Measurements from ENCODE around the gene C1GALT1. TPM values are rescaled to one million over a fixed set of nuclear protein-coding genes. Genes with fewer than 3 reads are reported as not detected.

C1GALT1 gene
- polyA plus RNA-seq, 1 donor (not counting 4 experiments of a cell fraction or from before 2014, with no cell fraction given) = 44.3 TPM

DNA sequence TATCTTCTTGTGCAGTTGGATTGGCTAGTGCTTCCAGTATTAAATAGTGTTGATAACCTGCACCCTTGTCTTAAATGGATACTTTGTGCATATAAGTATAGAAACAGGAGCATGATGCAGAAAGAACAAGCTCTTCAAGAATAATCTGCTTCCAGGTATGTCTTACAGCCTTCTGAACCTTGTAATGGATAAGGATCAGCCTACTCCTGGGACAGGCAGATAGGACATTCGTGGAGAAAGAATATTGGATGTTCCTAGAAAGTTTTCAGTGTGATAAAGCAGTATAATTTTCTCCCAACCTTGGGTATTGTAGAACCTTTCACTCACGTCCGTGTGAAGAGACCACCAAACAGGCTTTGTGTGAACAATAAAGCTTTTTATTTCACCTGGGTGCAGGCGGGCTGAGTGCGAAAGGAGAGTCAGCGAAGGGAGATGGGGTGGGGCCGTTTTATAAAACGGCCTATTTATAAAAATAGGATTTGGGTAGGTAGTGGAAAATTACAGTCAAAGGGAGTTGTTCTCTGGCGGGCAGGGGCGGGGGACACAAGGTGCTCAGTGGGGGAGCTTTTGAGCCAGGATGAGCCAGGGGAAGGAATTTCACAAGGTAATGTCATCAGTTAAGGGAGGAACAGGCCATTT lies 27.2 kb downstream of the C1GALT1 start:
- no peak for FAIRE-seq
- H3K27me3 ChIP-seq (ENCODE audit: control insufficient read depth, extremely low read depth, insufficient read depth, low read length) = no peaks in the 10 kb centered on the region

DNA sequence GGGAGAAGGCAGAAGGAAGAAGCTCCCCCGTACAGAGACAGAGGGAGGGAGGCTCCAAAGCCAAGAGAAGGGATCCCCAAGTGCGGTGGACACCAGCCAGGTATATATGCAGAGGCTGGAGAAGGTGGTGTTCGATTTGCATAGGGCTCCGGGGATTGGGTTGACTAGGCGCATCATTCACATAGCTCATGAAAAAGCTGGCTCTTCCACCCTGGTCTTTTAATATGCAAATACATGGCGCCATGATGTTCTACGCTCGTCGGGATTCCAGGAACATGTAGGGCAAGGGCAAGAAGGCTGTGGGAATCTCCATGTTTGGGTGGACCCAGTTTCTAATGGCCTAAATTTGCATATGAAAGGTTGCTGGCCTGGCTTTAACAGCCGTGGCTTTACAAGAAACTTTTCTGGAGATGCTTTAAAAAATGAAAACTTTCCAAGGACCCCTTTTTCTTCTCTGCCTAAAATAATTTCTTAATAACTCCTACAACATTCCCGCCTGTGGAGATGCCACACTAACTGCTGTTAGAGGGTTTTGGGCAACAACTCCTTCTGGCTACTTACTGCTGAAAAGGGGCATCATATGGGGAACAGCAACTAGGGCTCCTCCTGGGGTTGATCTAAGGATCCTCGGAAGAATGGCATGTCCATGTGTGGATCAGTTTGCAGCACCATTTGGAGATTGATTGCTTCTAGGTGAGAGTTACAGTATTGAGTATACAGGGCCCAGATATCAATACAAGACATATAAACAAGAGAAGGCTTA lies 28.3 kb downstream of the C1GALT1 start:
- H3K36me3 ChIP-seq (ENCODE audit: control insufficient read depth in 2 of 2, extremely low read depth in 1 of 2, insufficient read depth in 2 of 2, low read length in 2 of 2) = peaks cover 0 to 4% of the 10 kb centered on the region in 2 experiments
- no peak for TF ChIP-seq EZH2 (IDR thresholded peaks at IDR 0.05; ENCODE audit: low read length)
- TF ChIP-seq, protein P1, sequence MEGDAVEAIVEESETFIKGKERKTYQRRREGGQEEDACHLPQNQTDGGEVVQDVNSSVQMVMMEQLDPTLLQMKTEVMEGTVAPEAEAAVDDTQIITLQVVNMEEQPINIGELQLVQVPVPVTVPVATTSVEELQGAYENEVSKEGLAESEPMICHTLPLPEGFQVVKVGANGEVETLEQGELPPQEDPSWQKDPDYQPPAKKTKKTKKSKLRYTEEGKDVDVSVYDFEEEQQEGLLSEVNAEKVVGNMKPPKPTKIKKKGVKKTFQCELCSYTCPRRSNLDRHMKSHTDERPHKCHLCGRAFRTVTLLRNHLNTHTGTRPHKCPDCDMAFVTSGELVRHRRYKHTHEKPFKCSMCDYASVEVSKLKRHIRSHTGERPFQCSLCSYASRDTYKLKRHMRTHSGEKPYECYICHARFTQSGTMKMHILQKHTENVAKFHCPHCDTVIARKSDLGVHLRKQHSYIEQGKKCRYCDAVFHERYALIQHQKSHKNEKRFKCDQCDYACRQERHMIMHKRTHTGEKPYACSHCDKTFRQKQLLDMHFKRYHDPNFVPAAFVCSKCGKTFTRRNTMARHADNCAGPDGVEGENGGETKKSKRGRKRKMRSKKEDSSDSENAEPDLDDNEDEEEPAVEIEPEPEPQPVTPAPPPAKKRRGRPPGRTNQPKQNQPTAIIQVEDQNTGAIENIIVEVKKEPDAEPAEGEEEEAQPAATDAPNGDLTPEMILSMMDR (optimal IDR thresholded peaks at IDR 0.05 in 1 of 3, IDR thresholded peaks at IDR 0.05 in 1 of 3, conservative IDR thresholded peaks at IDR 0.05 in 1 of 3; ENCODE audit: extremely low read depth in 1 of 3, insufficient read depth in 2 of 3, low read length in 3 of 3) = no peak
- H3K4me2 ChIP-seq (ENCODE audit: control insufficient read depth, extremely low read depth, insufficient read depth, low read depth, low read length) = no peak overlapping the region
- no peaks in the 10 kb centered on the region for H3K27me3 ChIP-seq (ENCODE audit: control insufficient read depth, extremely low read depth, insufficient read depth, low read length)
- FAIRE-seq (no peak), DNase-seq (ENCODE audit: low read depth, low spot score) (no peak)
- no peaks in the 10 kb centered on the region for H3K9me1 ChIP-seq (ENCODE audit: control insufficient read depth, extremely low read depth, insufficient read depth, low read length)
- no peak overlapping the region for H3K27ac ChIP-seq (ENCODE audit: control insufficient read depth, insufficient read depth, low read length)
- H3K9me3 ChIP-seq (ENCODE audit: control insufficient read depth, low read depth, low read length) = no peaks in the 10 kb centered on the region
- H4K20me1 ChIP-seq (ENCODE audit: control insufficient read depth, extremely low read depth, insufficient read depth, low read length) = no peaks in the 10 kb centered on the region
- peaks cover 57% of the 10 kb centered on the region for H3K79me2 ChIP-seq (ENCODE audit: control insufficient read depth, insufficient read depth, low read length)
- H3K4me3 ChIP-seq (ENCODE audit: control insufficient read depth in 2 of 3, extremely low read depth in 1 of 3, insufficient read depth in 2 of 3, low read depth in 1 of 3, low read length in 3 of 3) = no peak overlapping the region
- no peak overlapping the region for H3K9ac ChIP-seq (ENCODE audit: control insufficient read depth, extremely low read depth, insufficient read depth, low read length)
- H2AFZ ChIP-seq (ENCODE audit: control insufficient read depth, low read length) = no peak overlapping the region
- dilution Hi-C loops (cut with MboI; ENCODE audit: extremely low pct_ligation_motif_present, low sequenced_read_pairs) = no loop called here
- peaks cover 20% of the 10 kb centered on the region for H3K4me1 ChIP-seq (ENCODE audit: control insufficient read depth, extremely low read depth, insufficient read depth, low read length)

More for the DNA sequence above, 27.2 kb downstream of the C1GALT1 start:
- no peak for TF ChIP-seq EZH2 (IDR thresholded peaks at IDR 0.05; ENCODE audit: low read length)
- TF ChIP-seq, protein P1 (optimal IDR thresholded peaks at IDR 0.05 in 1 of 3, IDR thresholded peaks at IDR 0.05 in 1 of 3, conservative IDR thresholded peaks at IDR 0.05 in 1 of 3; ENCODE audit: extremely low read depth in 1 of 3, insufficient read depth in 2 of 3, low read length in 3 of 3) = no peak
- Histone ChIP-seq H3K4me2 (ENCODE audit: control insufficient read depth, extremely low read depth, insufficient read depth, low read depth, low read length) (no peak overlapping the region), H3K27ac (ENCODE audit: control insufficient read depth, insufficient read depth, low read length) (no peak overlapping the region), H3K9me1 (ENCODE audit: control insufficient read depth, extremely low read depth, insufficient read depth, low read length) (no peaks in the 10 kb centered on the region), H4K20me1 (ENCODE audit: control insufficient read depth, extremely low read depth, insufficient read depth, low read length) (no peaks in the 10 kb centered on the region), H3K4me3 (ENCODE audit: control insufficient read depth in 2 of 3, extremely low read depth in 1 of 3, insufficient read depth in 2 of 3, low read depth in 1 of 3, low read length in 3 of 3) (no peak overlapping the region), H3K4me1 (ENCODE audit: control insufficient read depth, extremely low read depth, insufficient read depth, low read length) (peaks cover 20% of the 10 kb centered on the region), H3K9ac (ENCODE audit: control insufficient read depth, extremely low read depth, insufficient read depth, low read length) (no peak overlapping the region), H2AFZ (ENCODE audit: control insufficient read depth, low read length) (no peak overlapping the region), H3K79me2 (ENCODE audit: control insufficient read depth, insufficient read depth, low read length) (peaks cover 68% of the 10 kb centered on the region), H3K36me3 (ENCODE audit: control insufficient read depth in 2 of 2, extremely low read depth in 1 of 2, insufficient read depth in 2 of 2, low read length in 2 of 2) (peaks cover 0 to 1% of the 10 kb centered on the region in 2 experiments), H3K9me3 (ENCODE audit: control insufficient read depth, low read depth, low read length) (no peaks in the 10 kb centered on the region)
- dilution Hi-C loops (cut with MboI; ENCODE audit: extremely low pct_ligation_motif_present, low sequenced_read_pairs) = no loop called here
- DNase-seq (ENCODE audit: low read depth, low spot score) = no peak

Data from keratinocyte (primary cell).